ENCODE data around the gene TK2.

Gene TK2

GRCh38 chr16:66473051-66473571 lies 76.8 kb downstream of the TK2 start:
- no peak overlapping the region for H2BK120ac ChIP-seq (ENCODE audit: low read depth, low read length)
- WGBS (ENCODE audit: extremely low coverage, insufficient coverage, low lambda C conversion rate): no CpG with 5 or more reads among the region's 15 CpGs
- no peak for DNase-seq

GRCh38 chr16:66471716-66472393 lies 78.1 kb downstream of the TK2 start:
- no peaks in the 10 kb centered on the region for H3K4me1 ChIP-seq (ENCODE audit: control insufficient read depth, low read depth, low read length)
- no peak overlapping the region for H3K23ac ChIP-seq (ENCODE audit: low read length)
- H3K79me1 ChIP-seq (ENCODE audit: low read length): no peaks in the 10 kb centered on the region
- no peak overlapping the region for H3K4ac ChIP-seq (ENCODE audit: low read depth, low read length)
- no peak overlapping the region for H4K5ac ChIP-seq (ENCODE audit: low read length)
- H4K8ac ChIP-seq (ENCODE audit: low read depth, low read length): no peak overlapping the region
- no peak overlapping the region for H2BK120ac ChIP-seq (ENCODE audit: low read depth, low read length)
- H3K9ac ChIP-seq (ENCODE audit: low read length): no peak overlapping the region
- H3K36me3 ChIP-seq (ENCODE audit: control insufficient read depth, insufficient read depth, low read length): no peaks in the 10 kb centered on the region
- WGBS (ENCODE audit: extremely low coverage, insufficient coverage, low lambda C conversion rate): no CpG with 5 or more reads among the region's 10 CpGs
- H3K4me2 ChIP-seq (ENCODE audit: low read length): no peak overlapping the region
- H3K27me3 ChIP-seq (ENCODE audit: insufficient read depth, low read length, poor library complexity): no peaks in the 10 kb centered on the region
- H2BK5ac ChIP-seq (ENCODE audit: low read length): no peak overlapping the region
- H2AK5ac ChIP-seq (ENCODE audit: low read length): no peak overlapping the region
- no peak overlapping the region for H3K27ac ChIP-seq (ENCODE audit: low read depth, low read length)
- no peaks in the 10 kb centered on the region for H3K79me2 ChIP-seq (ENCODE audit: control insufficient read depth, insufficient read depth, low read length)
- no peak overlapping the region for H3K18ac ChIP-seq (ENCODE audit: low read length)
- H3K56ac ChIP-seq (ENCODE audit: low read length): no peak overlapping the region
- peak; percentile 50 for DNase-seq
- H2BK15ac ChIP-seq (replicated peaks; ENCODE audit: low read depth): no peak overlapping the region
- H3K4me3 ChIP-seq (ENCODE audit: low read length): no peak overlapping the region

More at GRCh38 chr16:66473051-66473571, 76.8 kb downstream of the TK2 start:
- H3K79me1 ChIP-seq (ENCODE audit: low read length): no peaks in the 10 kb centered on the region
- no peak overlapping the region for H4K5ac ChIP-seq (ENCODE audit: low read length)
- H3K4ac ChIP-seq (ENCODE audit: low read depth, low read length): no peak overlapping the region
- H3K4me3 ChIP-seq (ENCODE audit: low read length): no peak overlapping the region
- no peaks in the 10 kb centered on the region for H3K27me3 ChIP-seq (ENCODE audit: insufficient read depth, low read length, poor library complexity)
- no peak overlapping the region for H4K8ac ChIP-seq (ENCODE audit: low read depth, low read length)
- no peak overlapping the region for H2BK15ac ChIP-seq (replicated peaks; ENCODE audit: low read depth)
- no peak overlapping the region for H3K23ac ChIP-seq (ENCODE audit: low read length)
- H3K4me1 ChIP-seq (ENCODE audit: control insufficient read depth, low read depth, low read length): no peaks in the 10 kb centered on the region
- no peaks in the 10 kb centered on the region for H3K79me2 ChIP-seq (ENCODE audit: control insufficient read depth, insufficient read depth, low read length)
- no peaks in the 10 kb centered on the region for H3K36me3 ChIP-seq (ENCODE audit: control insufficient read depth, insufficient read depth, low read length)
- no peak overlapping the region for H3K18ac ChIP-seq (ENCODE audit: low read length)
- H3K56ac ChIP-seq (ENCODE audit: low read length): no peak overlapping the region
- H3K9ac ChIP-seq (ENCODE audit: low read length): no peak overlapping the region
- no peak overlapping the region for H3K27ac ChIP-seq (ENCODE audit: low read depth, low read length)
- no peak overlapping the region for H3K4me2 ChIP-seq (ENCODE audit: low read length)
- H2BK5ac ChIP-seq (ENCODE audit: low read length): no peak overlapping the region
- no peak overlapping the region for H2AK5ac ChIP-seq (ENCODE audit: low read length)

- Histone ChIP-seq H2BK15ac (replicated peaks; ENCODE audit: low read depth) (no peak overlapping the region), H3K27me3 (ENCODE audit: insufficient read depth, low read length, poor library complexity) (no peaks in the 10 kb centered on the region), H3K23ac (ENCODE audit: low read length) (no peak overlapping the region), H3K4ac (ENCODE audit: low read depth, low read length) (no peak overlapping the region), H3K4me3 (ENCODE audit: low read length) (no peak overlapping the region), H3K18ac (ENCODE audit: low read length) (no peak overlapping the region), H4K5ac (ENCODE audit: low read length) (no peak overlapping the region), H3K4me2 (ENCODE audit: low read length) (no peak overlapping the region), H3K27ac (ENCODE audit: low read depth, low read length) (no peak overlapping the region), H3K56ac (ENCODE audit: low read length) (no peak overlapping the region), H3K4me1 (ENCODE audit: control insufficient read depth, low read depth, low read length) (no peaks in the 10 kb centered on the region), H3K9ac (ENCODE audit: low read length) (no peak overlapping the region), H3K79me1 (ENCODE audit: low read length) (no peaks in the 10 kb centered on the region), H2BK5ac (ENCODE audit: low read length) (no peak overlapping the region), H2BK120ac (ENCODE audit: low read depth, low read length) (no peak overlapping the region), H3K36me3 (ENCODE audit: control insufficient read depth, insufficient read depth, low read length) (no peaks in the 10 kb centered on the region), H4K8ac (ENCODE audit: low read depth, low read length) (no peak overlapping the region), H2AK5ac (ENCODE audit: low read length) (no peak overlapping the region), H3K79me2 (ENCODE audit: control insufficient read depth, insufficient read depth, low read length) (no peaks in the 10 kb centered on the region)
- DNase-seq: no peak
- WGBS (ENCODE audit: extremely low coverage, insufficient coverage, low lambda C conversion rate): no CpG with 5 or more reads among the region's 10 CpGs
Measured at GRCh38 chr16:66471264-66471663, 78.7 kb downstream of the TK2 start.

- no peak for DNase-seq
- Histone ChIP-seq H2AK5ac (ENCODE audit: low read length) (no peak overlapping the region), H4K5ac (ENCODE audit: low read length) (no peak overlapping the region), H3K27ac (ENCODE audit: low read depth, low read length) (no peak overlapping the region), H3K4me2 (ENCODE audit: low read length) (no peak overlapping the region), H3K23ac (ENCODE audit: low read length) (no peak overlapping the region), H2BK15ac (replicated peaks; ENCODE audit: low read depth) (no peak overlapping the region), H2BK120ac (ENCODE audit: low read depth, low read length) (no peak overlapping the region), H3K4me3 (ENCODE audit: low read length) (no peak overlapping the region), H3K4me1 (ENCODE audit: control insufficient read depth, low read depth, low read length) (no peaks in the 10 kb centered on the region), H2BK5ac (ENCODE audit: low read length) (no peak overlapping the region), H3K18ac (ENCODE audit: low read length) (no peak overlapping the region), H3K79me1 (ENCODE audit: low read length) (no peaks in the 10 kb centered on the region), H3K36me3 (ENCODE audit: control insufficient read depth, insufficient read depth, low read length) (no peaks in the 10 kb centered on the region), H4K8ac (ENCODE audit: low read depth, low read length) (no peak overlapping the region), H3K79me2 (ENCODE audit: control insufficient read depth, insufficient read depth, low read length) (no peaks in the 10 kb centered on the region), H3K27me3 (ENCODE audit: insufficient read depth, low read length, poor library complexity) (no peaks in the 10 kb centered on the region), H3K56ac (ENCODE audit: low read length) (no peak overlapping the region), H3K4ac (ENCODE audit: low read depth, low read length) (no peak overlapping the region), H3K9ac (ENCODE audit: low read length) (no peak overlapping the region)
- no CpG with 5 or more reads among the region's 2 CpGs for WGBS (ENCODE audit: extremely low coverage, insufficient coverage, low lambda C conversion rate)
Measured at GRCh38 chr16:66470556-66470955, 79.4 kb downstream of the TK2 start.

- no peaks in the 10 kb centered on the region for H3K4me1 ChIP-seq (ENCODE audit: control insufficient read depth, low read depth, low read length)
- no peak overlapping the region for H3K18ac ChIP-seq (ENCODE audit: low read length)
- no peaks in the 10 kb centered on the region for H3K79me1 ChIP-seq (ENCODE audit: low read length)
- WGBS (ENCODE audit: extremely low coverage, insufficient coverage, low lambda C conversion rate): 100% methylated on average over 1 of the region's 6 CpGs
- H3K36me3 ChIP-seq (ENCODE audit: control insufficient read depth, insufficient read depth, low read length): no peaks in the 10 kb centered on the region
- H4K5ac ChIP-seq (ENCODE audit: low read length): no peak overlapping the region
- no peak overlapping the region for H2AK5ac ChIP-seq (ENCODE audit: low read length)
- H3K27me3 ChIP-seq (ENCODE audit: insufficient read depth, low read length, poor library complexity): no peaks in the 10 kb centered on the region
- H3K4me3 ChIP-seq (ENCODE audit: low read length): no peak overlapping the region
- no peak overlapping the region for H3K4ac ChIP-seq (ENCODE audit: low read depth, low read length)
- no peak overlapping the region for H3K56ac ChIP-seq (ENCODE audit: low read length)
- no peak overlapping the region for H3K23ac ChIP-seq (ENCODE audit: low read length)
- no peak overlapping the region for H3K27ac ChIP-seq (ENCODE audit: low read depth, low read length)
- H2BK120ac ChIP-seq (ENCODE audit: low read depth, low read length): no peak overlapping the region
- H3K79me2 ChIP-seq (ENCODE audit: control insufficient read depth, insufficient read depth, low read length): no peaks in the 10 kb centered on the region
- H2BK15ac ChIP-seq (replicated peaks; ENCODE audit: low read depth): no peak overlapping the region
- no peak overlapping the region for H2BK5ac ChIP-seq (ENCODE audit: low read length)
- no peak overlapping the region for H3K4me2 ChIP-seq (ENCODE audit: low read length)
- no peak for DNase-seq
- H4K8ac ChIP-seq (ENCODE audit: low read depth, low read length): no peak overlapping the region
- H3K9ac ChIP-seq (ENCODE audit: low read length): no peak overlapping the region
Measured at GRCh38 chr16:66469947-66470546, 79.9 kb downstream of the TK2 start.
